Mononuclear cell (primary cell): ENCODE data around the gene SKAP1. TPM values are rescaled to one million over a fixed set of nuclear protein-coding genes. Genes with fewer than 3 reads are reported as not detected.
"Not testable (repeated sequence)": the region's sequence is repeated elsewhere in the genome, so short reads cannot be mapped to it uniquely, and the experiment has no call there.

Experiments
- H3K27me3 ChIP-seq: 2 replicates; pipeline ENCODE4 v1.6.0; 2011; ENCODE audit warnings: low read length, control low read depth; ENCODE audit not compliant: insufficient read depth
- H3K4me1 ChIP-seq: 2 replicates; pipeline ENCODE4 v1.5.1; 2011; ENCODE audit warnings: mild to moderate bottlenecking, low read length, control low read depth; ENCODE audit not compliant: insufficient read depth
- H3K4me3 ChIP-seq: 2 replicates; pipeline ENCODE4 v1.5.1; 2011; ENCODE audit warnings: mild to moderate bottlenecking, low read length, moderate library complexity
- H3K9me3 ChIP-seq: 2 replicates; pipeline ENCODE4 v1.5.1; 2011; ENCODE audit warnings: low read depth, mild to moderate bottlenecking, control low read depth, low read length
- total RNA-seq: library from RNA; depleted of rRNA; stranded (reverse); fragments of >200 nt; gene quantifications from one replicate; pipeline ENCODE4 v1.2.3, GENCODE V29; 2012

The SKAP1 gene
- total RNA-seq, 1 donor, result 40.1 TPM

DNA sequence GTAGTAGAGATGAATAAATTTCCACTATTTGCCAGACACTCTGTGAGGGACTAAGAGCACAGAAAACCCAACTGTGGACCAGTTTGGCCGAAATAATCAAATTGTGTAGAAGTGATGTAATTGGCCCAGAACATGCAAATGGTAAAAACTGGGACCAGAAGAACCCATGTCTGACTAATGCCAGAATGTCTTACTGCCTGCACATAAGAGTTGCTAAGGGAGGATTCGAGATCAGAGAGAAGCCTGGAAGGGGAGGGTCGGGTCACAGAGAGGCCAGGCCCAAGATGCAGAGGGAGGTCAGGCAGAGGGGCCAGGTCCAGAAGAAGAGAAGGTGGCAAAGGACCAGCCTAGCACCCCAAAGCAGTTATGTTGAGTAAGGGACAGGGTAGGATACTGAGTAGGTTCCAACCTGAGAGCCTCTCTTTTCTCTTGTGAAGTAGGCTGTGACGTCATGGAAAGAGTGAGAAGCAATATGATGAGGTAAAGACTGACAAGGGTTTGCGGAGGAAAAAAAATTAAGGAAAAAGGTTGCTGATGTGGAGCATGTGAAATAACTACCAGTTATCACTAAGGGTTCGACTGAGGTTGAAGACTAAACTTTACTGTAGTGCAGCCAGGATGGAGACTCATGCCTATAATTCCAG lies 53.2 kb downstream of the SKAP1 start:
- Histone ChIP-seq H3K4me1 (peaks cover 19% of the 10 kb centered on the region), H3K27me3 (no peaks in the 10 kb centered on the region), H3K9me3 (no peaks in the 10 kb centered on the region), H3K4me3 (no peak overlapping the region)

DNA sequence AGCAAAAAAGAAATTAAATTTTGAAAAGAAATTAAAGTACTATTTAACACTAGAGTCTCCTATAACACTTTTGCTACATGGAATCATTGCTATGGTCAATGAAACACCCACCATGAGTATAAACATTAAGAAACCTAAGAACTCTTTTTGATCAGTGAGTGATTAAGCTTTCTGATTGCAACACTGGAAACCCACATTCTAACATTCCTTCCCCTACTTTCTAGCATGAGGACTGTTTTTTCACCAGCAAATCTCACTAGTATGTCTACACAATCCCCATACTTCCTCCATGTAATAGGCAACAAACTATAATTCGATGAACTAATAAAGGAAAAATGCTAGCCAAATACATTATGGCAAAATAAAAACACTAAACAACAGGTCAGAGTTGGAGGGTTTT lies 54.7 kb downstream of the SKAP1 start:
- H3K4me3 ChIP-seq, result no peak overlapping the region
- H3K27me3 ChIP-seq, result no peaks in the 10 kb centered on the region
- peaks cover 19% of the 10 kb centered on the region for H3K4me1 ChIP-seq
- no peaks in the 10 kb centered on the region for H3K9me3 ChIP-seq

DNA sequence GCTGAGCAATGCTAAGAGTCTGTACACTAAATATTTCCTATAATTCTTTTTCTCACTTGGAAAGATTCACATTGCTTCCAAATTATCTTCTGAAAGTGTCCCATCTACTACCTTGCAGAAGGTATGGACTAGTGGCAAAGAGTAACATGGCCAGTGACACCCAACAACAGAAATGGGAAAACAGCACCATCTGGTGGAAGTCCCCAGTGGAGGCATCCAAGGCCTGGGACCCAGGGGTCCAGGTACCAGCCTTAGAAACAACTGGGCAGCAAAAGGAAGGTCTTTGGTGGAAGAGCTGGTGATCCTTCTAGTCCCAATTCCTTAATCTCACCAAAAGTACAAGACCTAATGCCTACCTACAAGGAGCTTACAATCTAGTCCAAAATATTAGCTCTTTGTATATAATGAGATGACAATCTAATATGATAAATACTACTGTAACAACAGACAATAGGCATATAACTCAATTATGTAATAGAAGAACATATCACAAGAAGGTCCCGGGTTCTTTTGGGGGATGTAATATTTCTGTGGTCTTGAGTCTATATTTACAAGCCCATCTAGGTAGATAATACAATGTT lies 55.3 kb downstream of the SKAP1 start:
- Histone ChIP-seq H3K4me1 (peaks cover 19% of the 10 kb centered on the region), H3K4me3 (no peak overlapping the region), H3K9me3 (no peaks in the 10 kb centered on the region), H3K27me3 (no peaks in the 10 kb centered on the region)

DNA sequence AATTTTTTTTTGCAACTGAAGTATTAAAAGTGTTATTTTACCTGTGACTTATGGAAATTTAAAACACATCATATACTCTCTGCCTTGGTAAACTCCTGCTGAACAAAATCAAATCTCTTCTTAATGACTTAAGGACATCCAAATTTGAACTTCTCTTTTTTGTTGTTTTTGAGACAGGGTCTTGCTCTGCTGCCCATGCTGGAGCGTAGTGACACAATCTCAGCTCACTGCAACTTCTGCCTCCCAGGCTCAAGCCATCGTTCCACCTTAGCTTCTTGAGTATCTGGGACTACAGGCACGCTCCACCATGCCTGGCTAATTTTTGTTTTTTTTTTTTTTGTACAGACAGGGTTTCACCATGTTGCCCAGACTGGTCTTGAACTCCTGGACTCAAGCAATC lies 56.1 kb downstream of the SKAP1 start:
- Histone ChIP-seq H3K9me3 (no peaks in the 10 kb centered on the region), H3K27me3 (no peaks in the 10 kb centered on the region), H3K4me1 (peaks cover 19% of the 10 kb centered on the region), H3K4me3 (no peak overlapping the region)

DNA sequence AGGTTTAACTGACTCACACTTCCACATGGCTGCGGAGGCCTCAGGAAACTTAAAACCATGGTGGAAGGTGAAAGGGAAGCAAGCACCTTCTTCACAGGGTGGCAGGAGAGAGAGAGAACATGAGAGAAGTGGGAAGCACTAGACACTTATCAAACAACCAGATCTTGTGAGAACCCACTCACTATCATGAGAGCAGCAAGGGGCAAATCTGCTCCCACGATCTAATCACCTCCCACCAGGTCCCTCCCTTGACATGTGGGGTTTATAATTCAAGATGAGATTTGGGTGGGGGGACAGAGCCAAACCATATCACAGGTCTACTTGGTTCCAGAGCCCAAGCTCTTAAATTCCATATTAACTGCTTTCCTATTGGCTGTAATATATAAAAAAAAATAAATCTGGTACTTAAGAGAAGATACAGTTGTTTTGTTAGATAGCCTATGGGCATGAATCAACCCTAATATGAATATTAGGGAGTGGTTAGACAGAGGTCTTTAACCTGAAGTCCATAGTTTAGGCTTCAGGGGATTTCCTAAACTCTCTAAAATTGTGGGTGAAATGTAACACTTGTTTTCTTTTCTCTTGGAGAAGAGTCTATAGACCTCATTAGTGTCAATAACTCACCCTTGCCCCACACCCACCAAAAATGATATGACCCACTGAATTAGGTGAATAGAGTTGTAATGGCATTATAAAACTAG lies 56.7 kb downstream of the SKAP1 start:
- no peak overlapping the region for H3K4me3 ChIP-seq
- no peaks in the 10 kb centered on the region for H3K9me3 ChIP-seq
- no peaks in the 10 kb centered on the region for H3K27me3 ChIP-seq
- peaks cover 19% of the 10 kb centered on the region for H3K4me1 ChIP-seq

DNA sequence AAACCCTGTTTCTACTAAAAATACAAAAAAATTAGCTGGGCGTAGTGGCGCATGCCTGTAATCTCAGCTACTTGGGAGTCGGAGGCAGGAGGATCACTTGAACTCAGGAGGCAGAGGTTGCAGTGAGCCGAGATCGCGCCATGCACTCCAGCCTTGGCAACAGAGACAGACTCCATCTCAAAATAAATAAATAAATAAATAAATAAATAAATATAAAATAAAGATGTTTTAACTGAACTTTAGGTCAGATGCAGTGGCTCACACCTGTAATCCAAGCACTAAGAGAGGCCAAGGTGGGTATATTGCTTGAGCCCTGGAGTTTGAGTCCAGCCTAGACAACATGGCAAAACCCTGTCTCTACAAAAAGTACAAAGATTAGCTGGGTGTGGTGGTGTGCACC lies 61.0 kb downstream of the SKAP1 start:
- not testable (repeated sequence) for H3K9me3 ChIP-seq

DNA sequence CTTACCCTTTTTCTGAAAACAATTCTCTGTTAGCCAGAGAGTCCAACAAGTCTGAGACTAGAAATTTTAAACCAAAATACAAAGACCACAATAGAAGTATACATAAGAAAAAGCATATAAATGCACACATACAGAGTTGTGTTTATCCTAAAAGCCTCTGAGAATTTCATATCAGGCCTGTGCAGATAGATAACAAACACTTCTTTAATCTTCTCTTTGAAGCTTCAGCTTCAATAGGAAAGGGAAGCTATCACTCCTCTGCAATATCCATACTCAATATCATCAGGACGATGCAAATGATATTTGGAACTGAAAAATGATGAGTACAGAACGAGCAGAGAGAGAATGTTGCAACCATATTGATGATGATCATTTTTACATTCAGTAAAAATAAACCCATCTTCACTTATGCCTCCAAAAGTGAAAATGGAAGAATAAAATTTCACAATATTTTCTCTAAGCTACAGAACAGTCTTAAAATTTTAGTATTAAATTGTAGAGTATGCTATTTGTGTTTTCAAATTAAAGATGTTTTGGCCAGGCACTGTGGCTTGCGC lies 61.6 kb downstream of the SKAP1 start:
- H3K9me3 ChIP-seq, result no peaks in the 10 kb centered on the region
- peaks cover 9% of the 10 kb centered on the region for H3K4me1 ChIP-seq
- no peak overlapping the region for H3K4me3 ChIP-seq
- H3K27me3 ChIP-seq, result no peaks in the 10 kb centered on the region

More for the DNA sequence above, 61.0 kb downstream of the SKAP1 start:
- H3K27me3 ChIP-seq, H3K4me3 ChIP-seq: not testable (repeated sequence)
- H3K4me1 ChIP-seq, result peaks cover 12% of the 10 kb centered on the region

DNA sequence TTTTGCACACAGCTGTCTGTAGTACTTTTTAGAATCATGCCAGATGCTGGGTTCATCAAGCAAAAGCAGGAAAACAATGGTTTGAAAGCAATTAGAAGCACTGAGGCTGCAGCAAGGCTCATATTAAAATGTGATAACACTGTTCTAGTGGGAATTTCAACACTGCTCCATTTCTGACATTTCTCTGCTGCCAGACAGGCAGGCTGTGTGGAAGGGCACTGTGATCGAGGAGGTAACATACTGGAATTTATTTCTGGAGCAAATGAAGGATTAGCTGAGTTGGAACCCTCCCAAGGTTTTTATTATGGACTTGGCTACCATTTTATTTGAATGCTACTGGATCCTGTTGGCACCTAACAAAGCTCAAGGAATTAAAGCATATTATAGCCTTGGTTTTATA lies 66.9 kb downstream of the SKAP1 start:
- Histone ChIP-seq H3K4me1 (no peaks in the 10 kb centered on the region), H3K27me3 (no peaks in the 10 kb centered on the region), H3K9me3 (no peaks in the 10 kb centered on the region), H3K4me3 (no peak overlapping the region)

DNA sequence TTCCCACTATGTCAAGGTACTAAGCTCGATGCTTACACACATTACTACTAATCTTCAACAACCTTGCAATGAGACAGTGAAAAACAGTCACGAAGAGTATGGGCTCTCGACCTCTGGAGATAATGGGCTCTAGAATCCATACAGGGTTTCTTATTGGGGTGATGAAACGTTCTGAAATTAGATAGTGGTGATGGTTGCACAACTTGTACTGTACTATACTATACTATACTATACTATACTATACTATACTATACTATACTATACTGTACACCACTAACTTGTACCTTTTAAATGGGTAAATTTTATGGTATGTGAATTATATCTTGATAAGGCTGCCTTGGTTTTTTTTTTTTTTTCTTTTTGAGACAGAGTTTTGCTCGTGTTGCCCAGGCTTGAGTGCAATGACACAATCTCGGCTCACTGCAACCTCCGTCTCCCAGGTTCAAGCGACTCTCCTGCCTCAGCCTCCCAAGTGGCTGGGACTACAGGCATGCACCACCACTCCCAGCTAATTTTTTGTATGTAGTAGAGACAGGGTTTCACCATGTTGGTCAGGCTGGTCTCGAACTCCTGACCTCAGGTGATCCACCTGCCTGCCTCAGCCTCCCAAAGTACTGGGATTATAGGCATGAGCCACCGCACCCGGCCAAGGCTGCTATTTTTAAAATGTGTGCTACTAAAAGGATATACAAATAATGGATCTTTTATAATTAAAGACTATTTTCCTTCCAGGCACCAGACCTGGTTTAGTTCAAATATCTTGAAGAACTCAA lies 69.0 kb downstream of the SKAP1 start:
- H3K4me3 ChIP-seq, H3K27me3 ChIP-seq, H3K9me3 ChIP-seq, H3K4me1 ChIP-seq: not testable (repeated sequence)

DNA sequence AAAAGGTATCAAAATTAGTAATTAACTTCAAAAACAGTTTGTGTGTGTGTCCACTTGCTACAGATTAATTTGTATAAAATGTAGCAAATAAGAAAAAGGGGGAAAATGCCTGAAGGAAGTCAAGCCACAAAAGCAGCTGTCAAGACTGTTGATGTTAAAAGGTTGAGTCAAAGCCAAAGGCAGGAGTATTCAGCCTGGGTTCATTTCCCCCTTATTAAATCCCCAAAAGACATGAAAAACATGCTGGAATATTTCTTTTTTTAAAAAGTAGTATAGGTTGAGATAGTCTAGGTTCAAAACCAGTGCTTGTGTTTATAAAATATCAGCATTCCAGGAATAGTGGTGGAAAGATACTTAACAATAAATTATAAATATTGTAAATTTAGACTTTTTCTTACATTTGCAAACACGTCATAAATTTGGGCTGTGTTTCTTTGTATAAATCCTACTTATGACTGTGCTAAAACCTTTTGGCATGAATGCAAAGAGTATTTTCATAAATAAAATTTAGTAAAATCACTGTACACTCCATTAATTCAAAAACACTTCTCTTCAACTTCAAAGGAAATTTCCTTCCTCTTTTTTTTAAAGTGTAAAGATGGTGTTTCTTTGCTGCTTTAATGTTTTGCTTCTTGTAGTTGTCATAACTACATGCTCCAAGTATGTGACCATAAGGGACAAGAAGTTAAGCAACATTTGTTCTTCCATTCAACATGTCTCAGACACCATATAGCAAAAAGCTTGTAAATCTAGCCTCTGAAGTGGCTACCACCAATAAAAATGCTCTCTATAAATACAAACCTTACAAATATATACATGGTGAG lies 72.0 kb downstream of the SKAP1 start:
- H3K4me3 ChIP-seq, result no peak overlapping the region
- H3K27me3 ChIP-seq, result no peaks in the 10 kb centered on the region
- no peaks in the 10 kb centered on the region for H3K9me3 ChIP-seq
- no peaks in the 10 kb centered on the region for H3K4me1 ChIP-seq

DNA sequence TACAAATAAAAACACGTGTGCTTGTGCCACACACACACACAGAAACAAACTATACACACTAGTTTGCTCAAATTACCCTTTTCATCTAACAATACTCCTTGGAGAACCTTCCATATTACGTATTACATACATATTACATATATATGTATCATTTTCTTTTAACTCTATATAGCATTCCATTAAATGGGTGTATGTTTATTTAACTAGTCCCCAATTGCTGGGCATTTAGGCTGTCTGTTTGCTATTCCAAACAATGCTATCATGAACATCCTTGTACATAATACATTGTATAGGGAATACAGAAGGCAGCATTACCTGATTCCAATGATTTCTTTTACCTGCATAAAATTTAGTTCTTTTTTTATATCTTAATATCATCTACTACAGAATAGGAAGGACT lies 73.1 kb downstream of the SKAP1 start:
- Histone ChIP-seq H3K9me3 (no peaks in the 10 kb centered on the region), H3K4me3 (no peak overlapping the region), H3K4me1 (no peaks in the 10 kb centered on the region), H3K27me3 (no peaks in the 10 kb centered on the region)

DNA sequence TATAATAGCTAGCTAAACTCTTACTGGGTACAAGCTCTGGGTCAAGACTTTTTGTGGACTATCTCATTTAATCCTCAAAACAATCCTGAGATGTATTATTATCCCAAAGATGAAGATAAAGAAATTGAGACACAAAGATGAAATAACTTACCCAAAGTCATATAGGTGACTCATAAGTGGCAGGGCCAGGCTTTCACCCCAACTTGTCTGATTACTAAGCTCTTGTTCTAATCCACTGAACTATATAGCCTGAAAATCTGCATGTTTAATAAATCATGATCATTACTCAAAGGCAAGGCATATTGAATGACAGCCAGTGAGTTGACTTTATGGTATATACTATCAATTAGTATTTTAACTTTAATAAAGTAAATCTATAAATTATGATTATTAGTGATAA lies 77.4 kb downstream of the SKAP1 start:
- H3K27me3 ChIP-seq, result no peaks in the 10 kb centered on the region
- H3K9me3 ChIP-seq, result no peaks in the 10 kb centered on the region
- no peak overlapping the region for H3K4me3 ChIP-seq
- no peaks in the 10 kb centered on the region for H3K4me1 ChIP-seq

DNA sequence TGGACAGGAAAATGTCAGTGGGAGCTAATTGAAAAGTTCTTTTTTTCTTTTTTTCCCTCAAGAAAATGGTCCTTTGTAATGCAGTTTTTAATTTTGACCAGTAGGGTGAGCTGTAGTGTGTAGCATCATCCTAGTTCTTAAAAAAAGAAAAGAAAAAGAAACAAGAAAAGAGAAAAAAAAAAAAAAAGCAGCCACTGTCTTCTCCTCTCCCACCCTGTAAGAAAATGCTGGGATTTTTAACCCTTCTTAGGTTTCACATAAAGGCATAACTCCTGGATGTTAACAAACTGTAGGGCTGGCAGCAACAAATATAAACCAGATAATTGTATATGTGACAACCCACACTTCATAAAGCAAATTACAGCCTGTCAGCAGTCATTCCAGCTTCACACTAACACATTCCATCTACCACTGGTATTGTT lies 78.1 kb downstream of the SKAP1 start:
- Histone ChIP-seq H3K4me1 (no peaks in the 10 kb centered on the region), H3K27me3 (no peaks in the 10 kb centered on the region), H3K9me3 (no peaks in the 10 kb centered on the region), H3K4me3 (no peak overlapping the region)

DNA sequence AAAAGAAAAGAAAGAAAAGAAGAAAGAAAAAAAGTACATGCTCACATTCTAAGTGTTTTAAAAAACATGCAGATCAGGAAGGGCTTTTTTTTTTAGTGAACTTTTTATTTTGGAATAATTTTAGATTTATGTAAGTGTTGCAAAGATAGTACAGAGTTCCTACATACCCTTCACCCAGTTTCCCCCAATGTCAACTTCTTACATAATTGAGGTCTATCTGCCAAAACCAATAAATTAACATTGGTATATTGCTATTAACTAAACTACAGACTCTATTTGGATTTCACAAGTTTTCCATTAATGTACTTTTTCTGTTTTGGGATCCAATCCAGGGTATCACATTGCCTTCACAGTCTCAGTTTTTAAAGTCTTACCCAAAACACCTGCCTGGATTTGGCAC lies 81.7 kb downstream of the SKAP1 start:
- Histone ChIP-seq H3K4me3 (no peak overlapping the region), H3K27me3 (no peaks in the 10 kb centered on the region), H3K9me3 (no peaks in the 10 kb centered on the region), H3K4me1 (no peaks in the 10 kb centered on the region)
